ENCODE measurements around the gene AAMP. TPM values are rescaled to one million over a fixed set of nuclear protein-coding genes. Genes with fewer than 3 reads are reported as not detected.

Gene AAMP
- total RNA-seq, 1 donor from 2014 or later = 67.6 TPM

GRCh38 chr2:218281449-218281848, 11.5 kb upstream of the AAMP start:
- no peaks in the 10 kb centered on the region for H3K9me3 Mint-ChIP-seq (ENCODE audit: unreplicated experiment)
- H3K4me1 Mint-ChIP-seq (ENCODE audit: unreplicated experiment) = peaks cover 10% of the 10 kb centered on the region
- H3K27me3 Mint-ChIP-seq (ENCODE audit: unreplicated experiment) = peaks cover 15% of the 10 kb centered on the region
- peaks cover 34% of the 10 kb centered on the region for H3K36me3 Mint-ChIP-seq (ENCODE audit: low read depth, unreplicated experiment)
- peak overlapping the region; percentile 14 for H3K27ac Mint-ChIP-seq (ENCODE audit: unreplicated experiment)
- no peak overlapping the region for H3K4me3 Mint-ChIP-seq (ENCODE audit: unreplicated experiment)
- no peak for DNase-seq (ENCODE audit: low spot score)
- TF ChIP-seq CTCF (IDR thresholded peaks at IDR 0.05; ENCODE audit: unreplicated experiment) = no peak

GRCh38 chr2:218280260-218280870, 10.4 kb upstream of the AAMP start:
- Mint-ChIP-seq H3K27ac (ENCODE audit: unreplicated experiment) (no peak overlapping the region), H3K4me3 (ENCODE audit: unreplicated experiment) (peak overlapping the region; percentile 13), H3K27me3 (ENCODE audit: unreplicated experiment) (peaks cover 15% of the 10 kb centered on the region), H3K4me1 (ENCODE audit: unreplicated experiment) (peaks cover 3% of the 10 kb centered on the region), H3K9me3 (ENCODE audit: unreplicated experiment) (no peaks in the 10 kb centered on the region), H3K36me3 (ENCODE audit: low read depth, unreplicated experiment) (peaks cover 41% of the 10 kb centered on the region)
- no peak for DNase-seq (ENCODE audit: low spot score)
- TF ChIP-seq CTCF (IDR thresholded peaks at IDR 0.05; ENCODE audit: unreplicated experiment) = no peak

GRCh38 chr2:218278531-218279360, 8.8 kb upstream of the AAMP start:
- TF ChIP-seq CTCF (IDR thresholded peaks at IDR 0.05; ENCODE audit: unreplicated experiment) = no peak

GRCh38 chr2:218277921-218278320, 8.0 kb upstream of the AAMP start:
- no peak for DNase-seq (ENCODE audit: low spot score)
- peaks cover 3% of the 10 kb centered on the region for H3K4me1 Mint-ChIP-seq (ENCODE audit: unreplicated experiment)
- H3K9me3 Mint-ChIP-seq (ENCODE audit: unreplicated experiment) = no peaks in the 10 kb centered on the region
- H3K36me3 Mint-ChIP-seq (ENCODE audit: low read depth, unreplicated experiment) = peaks cover 51% of the 10 kb centered on the region
- no peak overlapping the region for H3K27ac Mint-ChIP-seq (ENCODE audit: unreplicated experiment)
- no peak for TF ChIP-seq CTCF (IDR thresholded peaks at IDR 0.05; ENCODE audit: unreplicated experiment)
- H3K27me3 Mint-ChIP-seq (ENCODE audit: unreplicated experiment) = peaks cover 12% of the 10 kb centered on the region
- H3K4me3 Mint-ChIP-seq (ENCODE audit: unreplicated experiment) = no peak overlapping the region

More at GRCh38 chr2:218278531-218279360, 8.8 kb upstream of the AAMP start:
- no peak overlapping the region for H3K4me3 Mint-ChIP-seq (ENCODE audit: unreplicated experiment)
- no peak overlapping the region for H3K27ac Mint-ChIP-seq (ENCODE audit: unreplicated experiment)
- peaks cover 3% of the 10 kb centered on the region for H3K4me1 Mint-ChIP-seq (ENCODE audit: unreplicated experiment)
- H3K36me3 Mint-ChIP-seq (ENCODE audit: low read depth, unreplicated experiment) = peaks cover 52% of the 10 kb centered on the region
- DNase-seq (ENCODE audit: low spot score) = no peak
- H3K27me3 Mint-ChIP-seq (ENCODE audit: unreplicated experiment) = peaks cover 16% of the 10 kb centered on the region
- no peaks in the 10 kb centered on the region for H3K9me3 Mint-ChIP-seq (ENCODE audit: unreplicated experiment)

All from endothelial cell (in vitro differentiated cells).